Liver (tissue), 9 donors: ENCODE results near the gene PEX6. TPM values are rescaled to one million over a fixed set of nuclear protein-coding genes. Genes with fewer than 3 reads are reported as not detected.

Experiments
- DNase-seq: peaks from one replicate; pipeline ENCODE4 v3.0.0-alpha.2; 2017; ENCODE audit warnings: low spot score
- H3K27ac ChIP-seq, 2 donors: one replicate each; pipeline ENCODE4 v1.7.0; 2013; ENCODE audit warnings: inconsistent platforms in 2 of 2, low read length in 2 of 2, control low read depth in 1 of 2, low read depth in 1 of 2, mild to moderate bottlenecking in 1 of 2
- H3K27me3 ChIP-seq, 4 donors: one replicate each; pipeline versions ENCODE4 v1.6.1 to v1.7.0; 2013; ENCODE audit warnings: low read length in 3 of 4, inconsistent platforms in 1 of 4, mild to moderate bottlenecking in 1 of 4, moderate library complexity in 1 of 4; ENCODE audit not compliant: control insufficient read depth in 4 of 4, insufficient read depth in 4 of 4
- H3K36me3 ChIP-seq, 4 donors: one replicate each; pipeline versions ENCODE4 v1.6.1 to v1.7.0; 2013; ENCODE audit warnings: low read length in 3 of 4, mild to moderate bottlenecking in 3 of 4, low read depth in 1 of 4, moderate library complexity in 1 of 4; ENCODE audit not compliant: control insufficient read depth in 4 of 4, insufficient read depth in 3 of 4
- H3K4me1 ChIP-seq, 4 donors: one replicate each; pipeline versions ENCODE4 v1.6.1 to v1.7.0; 2013; ENCODE audit warnings: low read length in 3 of 4, mild to moderate bottlenecking in 3 of 4, moderate library complexity in 1 of 4; ENCODE audit not compliant: control insufficient read depth in 4 of 4, insufficient read depth in 4 of 4
- H3K4me3 ChIP-seq, 3 donors: one replicate each; pipeline versions ENCODE4 v1.6.1 to v1.7.0; 2013; ENCODE audit warnings: low read length in 3 of 3, control low read depth in 1 of 3, low read depth in 1 of 3, mild to moderate bottlenecking in 1 of 3
- H3K9ac ChIP-seq, 2 donors: one replicate each; pipeline ENCODE4 v1.7.0; 2013; ENCODE audit warnings: low read length in 2 of 2, mild to moderate bottlenecking in 2 of 2, moderate library complexity in 2 of 2, control low read depth in 1 of 2, low read depth in 1 of 2
- H3K9me3 ChIP-seq, 4 donors: one replicate each; pipeline versions ENCODE4 v1.6.1 to v1.7.0; 2013; ENCODE audit warnings: low read length in 3 of 4; ENCODE audit not compliant: control insufficient read depth in 4 of 4
- EGR1 ChIP-seq, 2 donors: IDR thresholded peaks; 2 replicates each; pipeline ENCODE4 v1.6.1; 2016 to 2018; ENCODE audit warnings: antibody characterized with exemption in 2 of 2, low read depth in 2 of 2
- FOXA1 ChIP-seq: IDR thresholded peaks from 2 replicates; pipeline ENCODE4 v1.6.1; 2016; ENCODE audit warnings: antibody characterized with exemption
- FOXA2 ChIP-seq: IDR thresholded peaks from 2 replicates; pipeline ENCODE4 v1.6.1; 2016; ENCODE audit warnings: antibody characterized with exemption
- GABPA ChIP-seq, 2 donors: IDR thresholded peaks in 1 of 2; conservative IDR thresholded peaks in 1 of 2; 2 replicates each; pipeline ENCODE4 v1.6.1; 2016; ENCODE audit warnings: antibody characterized with exemption in 2 of 2, mild to moderate bottlenecking in 1 of 2, moderate library complexity in 1 of 2
- HNF4A ChIP-seq, 2 donors: conservative IDR thresholded peaks; 2 replicates each; pipeline ENCODE4 v1.6.1; 2016; ENCODE audit warnings: antibody characterized with exemption in 2 of 2, mild to moderate bottlenecking in 2 of 2
- NR2F2 ChIP-seq: IDR thresholded peaks from 2 replicates; pipeline ENCODE4 v1.6.1; 2016; ENCODE audit warnings: antibody characterized with exemption
- RAD21 ChIP-seq, 2 donors: IDR thresholded peaks; 2 replicates each; pipeline ENCODE4 v1.6.1; 2016; ENCODE audit warnings: antibody characterized with exemption in 2 of 2, mild to moderate bottlenecking in 2 of 2
- REST ChIP-seq: IDR thresholded peaks from 2 replicates; pipeline ENCODE4 v1.6.1; 2016; ENCODE audit warnings: antibody characterized with exemption, mild to moderate bottlenecking
- RXRA ChIP-seq, 2 donors: IDR thresholded peaks; 2 replicates each; pipeline ENCODE4 v1.6.1; 2017 to 2018; ENCODE audit warnings: antibody characterized with exemption in 2 of 2, mild to moderate bottlenecking in 1 of 2
- TAF1 ChIP-seq: conservative IDR thresholded peaks from 2 replicates; pipeline ENCODE4 v1.6.1; 2016; ENCODE audit warnings: antibody characterized with exemption, mild to moderate bottlenecking
- YY1 ChIP-seq: IDR thresholded peaks from 2 replicates; pipeline ENCODE4 v1.6.1; 2016; ENCODE audit warnings: antibody characterized with exemption, mild to moderate bottlenecking
- WGBS: extraction: QIAGEN DNeasy Blood & Tissue Kit; methylation state at CpG from one replicate; pipeline ENCODE4 v1.1.7; 2013; 5-methylcytosine and 5-hydroxymethylcytosine counted together
- polyA plus RNA-seq, 2 donors: library from polyadenylated mRNA; stranded (reverse) in 1 of 2; unstranded in 1 of 2; fragments of 200-250 nt in 1 of 2; fragments of >200 nt in 1 of 2; fragmentation: Nextera tagmentation in 1 of 2; extraction: Ambion mirVana in 1 of 2; gene quantifications; one replicate each; pipeline versions ENCODE4 v1.2.1 to v1.2.3, GENCODE V29; 2013 to 2015
- total RNA-seq, 2 donors: library from RNA; depleted of rRNA; stranded (reverse); fragments of >200 nt; gene quantifications; one replicate each; pipeline ENCODE4 v1.2.3, GENCODE V29; 2014
- TF ChIP-seq, protein P1 (sequence below): IDR thresholded peaks from 2 replicates; pipeline ENCODE4 v1.6.1; 2016; ENCODE audit warnings: antibody characterized with exemption
- TF ChIP-seq, protein P2 (sequence below): IDR thresholded peaks from 2 replicates; pipeline ENCODE4 v1.6.1; 2016; ENCODE audit warnings: antibody characterized with exemption
- donor health status: healthy.
- donor health status: healthy.
- donor health status: healthy.
- donor health status: healthy.
- donor health status: healthy.

The PEX6 gene
- total and polyA plus RNA-seq, 4 donors, result 5.4 to 20.7 (median 15.2) TPM

DNA sequence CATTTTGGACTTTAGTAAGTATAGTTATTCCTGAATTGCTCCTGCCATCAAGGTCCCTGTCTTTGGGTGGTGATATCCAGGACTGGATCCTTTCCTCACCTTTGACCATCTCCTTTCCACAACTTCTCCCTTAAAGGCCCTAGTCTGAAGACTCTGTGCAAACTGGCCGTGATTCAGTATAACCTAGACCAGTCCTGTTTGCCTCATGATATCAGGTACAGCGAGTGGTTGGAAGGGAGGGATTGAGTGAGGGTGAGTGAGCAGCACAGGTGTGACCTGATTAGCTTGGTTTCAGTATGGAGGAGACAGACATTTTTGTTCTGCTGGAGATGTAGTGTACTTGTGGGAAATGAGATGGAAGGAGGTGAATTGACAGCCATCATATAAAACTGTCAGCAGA lies 40.2 kb upstream of the PEX6 start:
- Histone ChIP-seq H3K9me3 (no peaks in the 10 kb centered on the region), H3K36me3 (peaks cover 0 to 23% (median 13%) of the 10 kb centered on the region in 4 donors), H3K27ac (no peak overlapping the region), H3K27me3 (no peaks in the 10 kb centered on the region), H3K4me3 (no peak overlapping the region), H3K9ac (no peak overlapping the region), H3K4me1 (peaks cover 5 to 28% (median 23%) of the 10 kb centered on the region in 4 donors)
- DNase-seq, result no peak
- TF ChIP-seq REST, result no peak
- TF ChIP-seq RAD21 (IDR thresholded peaks at IDR 0.05), result no peak
- TF ChIP-seq, protein P1, sequence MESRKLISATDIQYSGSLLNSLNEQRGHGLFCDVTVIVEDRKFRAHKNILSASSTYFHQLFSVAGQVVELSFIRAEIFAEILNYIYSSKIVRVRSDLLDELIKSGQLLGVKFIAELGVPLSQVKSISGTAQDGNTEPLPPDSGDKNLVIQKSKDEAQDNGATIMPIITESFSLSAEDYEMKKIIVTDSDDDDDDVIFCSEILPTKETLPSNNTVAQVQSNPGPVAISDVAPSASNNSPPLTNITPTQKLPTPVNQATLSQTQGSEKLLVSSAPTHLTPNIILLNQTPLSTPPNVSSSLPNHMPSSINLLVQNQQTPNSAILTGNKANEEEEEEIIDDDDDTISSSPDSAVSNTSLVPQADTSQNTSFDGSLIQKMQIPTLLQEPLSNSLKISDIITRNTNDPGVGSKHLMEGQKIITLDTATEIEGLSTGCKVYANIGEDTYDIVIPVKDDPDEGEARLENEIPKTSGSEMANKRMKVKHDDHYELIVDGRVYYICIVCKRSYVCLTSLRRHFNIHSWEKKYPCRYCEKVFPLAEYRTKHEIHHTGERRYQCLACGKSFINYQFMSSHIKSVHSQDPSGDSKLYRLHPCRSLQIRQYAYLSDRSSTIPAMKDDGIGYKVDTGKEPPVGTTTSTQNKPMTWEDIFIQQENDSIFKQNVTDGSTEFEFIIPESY, result no peak
- TF ChIP-seq GABPA (IDR thresholded peaks at IDR 0.05 in 1 of 2, conservative IDR thresholded peaks at IDR 0.05 in 1 of 2), result no peak
- no peak for TF ChIP-seq NR2F2
- 94% methylated on average over 2 of the region's 2 CpGs for WGBS

GRCh38 chr6:43016943-43017334 lies 38.0 kb upstream of the PEX6 start:
- WGBS, result 94% methylated on average over 12 of the region's 12 CpGs
- Histone ChIP-seq H3K4me3 (no peak overlapping the region), H3K9me3 (no peaks in the 10 kb centered on the region), H3K9ac (no peak overlapping the region), H3K36me3 (peaks cover 0 to 27% (median 14%) of the 10 kb centered on the region in 4 donors), H3K27me3 (no peaks in the 10 kb centered on the region), H3K4me1 (peaks cover 5 to 42% (median 29%) of the 10 kb centered on the region in 4 donors), H3K27ac (no peak overlapping the region)
- TF ChIP-seq GABPA (IDR thresholded peaks at IDR 0.05 in 1 of 2, conservative IDR thresholded peaks at IDR 0.05 in 1 of 2), result no peak
- TF ChIP-seq EGR1 (IDR thresholded peaks at IDR 0.05; ENCODE audit: low read depth in 2 of 2), result no peak
- no peak for TF ChIP-seq FOXA2
- no peak for TF ChIP-seq NR2F2
- no peak for TF ChIP-seq RAD21 (IDR thresholded peaks at IDR 0.05)
- TF ChIP-seq REST, result no peak
- no peak for TF ChIP-seq RXRA (IDR thresholded peaks at IDR 0.05)
- TF ChIP-seq HNF4A (conservative IDR thresholded peaks at IDR 0.05), result no peak
- no peak for TF ChIP-seq YY1
- TF ChIP-seq, protein P2, sequence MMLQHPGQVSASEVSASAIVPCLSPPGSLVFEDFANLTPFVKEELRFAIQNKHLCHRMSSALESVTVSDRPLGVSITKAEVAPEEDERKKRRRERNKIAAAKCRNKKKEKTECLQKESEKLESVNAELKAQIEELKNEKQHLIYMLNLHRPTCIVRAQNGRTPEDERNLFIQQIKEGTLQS, result no peak
- no peak for TF ChIP-seq FOXA1
- TF ChIP-seq TAF1, result no peak
- no peak for DNase-seq
